ENCODE results near the gene PHYHD1.

Gene PHYHD1

GRCh38 chr9:128919402-128920089 lies 1.2 kb upstream of the PHYHD1 start:
- H3K4me3 ChIP-seq (ENCODE audit: control insufficient read depth, low read depth, low read length): no peak overlapping the region
- no peak for TF ChIP-seq CTCF (conservative IDR thresholded peaks at IDR 0.05; ENCODE audit: control insufficient read depth, insufficient read depth, low read depth, low read length)

DNA sequence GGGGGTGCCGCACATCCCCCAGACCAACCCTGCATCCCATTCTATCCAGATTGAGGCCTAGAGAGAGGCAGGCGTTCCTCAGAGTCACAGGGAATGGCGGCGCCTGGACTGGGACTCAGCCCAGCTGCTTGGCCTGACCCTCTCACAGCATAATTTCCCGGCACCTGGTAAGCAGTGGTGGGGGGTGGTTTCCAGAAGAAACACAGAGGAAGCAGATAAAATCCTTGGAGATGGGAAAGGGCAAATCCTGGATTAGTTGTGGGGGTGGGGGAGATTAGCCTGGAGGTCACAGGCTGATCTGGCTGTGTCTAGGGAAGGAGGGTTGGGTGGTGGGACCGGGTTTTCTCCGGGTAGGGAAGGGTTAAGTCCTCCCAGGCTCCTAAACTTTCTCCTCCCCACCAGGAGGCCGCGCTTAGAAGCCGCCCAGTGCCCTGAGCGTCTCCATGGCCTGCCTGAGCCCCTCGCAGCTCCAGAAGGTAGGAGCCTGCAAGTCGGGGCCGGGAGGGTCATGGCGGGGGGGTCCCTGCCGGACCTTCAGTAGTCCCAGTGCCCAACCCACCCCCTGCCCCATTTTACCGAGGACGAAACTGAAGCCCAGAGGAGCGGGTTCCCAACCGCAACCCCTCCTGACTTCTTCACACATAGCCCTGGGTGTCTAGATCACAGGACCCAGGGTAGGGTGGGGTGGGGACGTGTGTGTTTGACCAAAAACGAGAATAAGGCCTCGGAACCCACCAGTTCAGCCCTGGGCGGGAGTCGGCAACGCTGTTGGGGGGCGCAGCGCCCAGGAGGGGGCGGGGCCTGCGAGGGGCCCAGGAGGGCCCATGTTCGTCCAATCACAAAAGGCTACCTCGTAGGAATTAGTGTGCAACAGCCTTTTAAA lies 1.3 kb downstream of the PHYHD1 start:
- H3K4me3 ChIP-seq (ENCODE audit: control insufficient read depth, low read depth, low read length): peak overlapping the region; percentile 36
- TF ChIP-seq CTCF (conservative IDR thresholded peaks at IDR 0.05; ENCODE audit: control insufficient read depth, insufficient read depth, low read depth, low read length): no peak
- DNase-seq (ENCODE audit: low read depth): peak; percentile 54

More at GRCh38 chr9:128919402-128920089, 1.2 kb upstream of the PHYHD1 start:
- no peak for DNase-seq (ENCODE audit: low read depth)

- H3K4me3 ChIP-seq (ENCODE audit: control insufficient read depth, low read depth, low read length): no peak overlapping the region
- DNase-seq (ENCODE audit: low read depth): no peak
- TF ChIP-seq CTCF (conservative IDR thresholded peaks at IDR 0.05; ENCODE audit: control insufficient read depth, insufficient read depth, low read depth, low read length): no peak
These were observed 2.7 kb downstream of the PHYHD1 start for GRCh38 chr9:128923493-128923883.

- peak; percentile 48 for DNase-seq (ENCODE audit: low read depth)
- TF ChIP-seq CTCF (conservative IDR thresholded peaks at IDR 0.05; ENCODE audit: control insufficient read depth, insufficient read depth, low read depth, low read length): peak; percentile 85
- no peak overlapping the region for H3K4me3 ChIP-seq (ENCODE audit: control insufficient read depth, low read depth, low read length)
These were observed 7.1 kb downstream of the PHYHD1 start for GRCh38 chr9:128927731-128928411.

GRCh38 chr9:128928624-128929023 lies 7.8 kb downstream of the PHYHD1 start:
- no peak for TF ChIP-seq CTCF (conservative IDR thresholded peaks at IDR 0.05; ENCODE audit: control insufficient read depth, insufficient read depth, low read depth, low read length)
- H3K4me3 ChIP-seq (ENCODE audit: control insufficient read depth, low read depth, low read length): no peak overlapping the region
- no peak for DNase-seq (ENCODE audit: low read depth)

DNA sequence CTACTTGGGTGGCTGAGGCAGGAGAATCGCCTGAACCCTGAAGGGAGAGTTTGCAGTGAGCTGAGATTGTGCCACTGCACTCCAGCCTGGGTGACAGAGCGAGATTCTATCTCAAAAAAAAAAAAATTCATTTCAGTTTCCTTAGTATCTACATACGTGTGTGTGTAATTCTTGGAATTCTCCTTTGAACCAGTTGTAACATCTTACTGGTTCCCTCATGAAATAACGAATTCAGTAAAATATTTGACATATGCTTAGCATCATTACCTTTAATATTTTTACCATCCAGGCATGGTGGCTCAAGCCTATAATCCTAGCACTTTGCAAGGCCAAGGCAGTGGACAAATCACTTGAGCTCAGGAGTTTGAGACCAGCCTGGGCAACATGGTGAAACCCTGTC lies 8.8 kb downstream of the PHYHD1 start:
- TF ChIP-seq CTCF (conservative IDR thresholded peaks at IDR 0.05; ENCODE audit: control insufficient read depth, insufficient read depth, low read depth, low read length): no peak
- H3K4me3 ChIP-seq (ENCODE audit: control insufficient read depth, low read depth, low read length): no peak overlapping the region
- no peak for DNase-seq (ENCODE audit: low read depth)

All from fibroblast of mammary gland (primary cell).